Right ventricle myocardium superior (tissue), 1 donor: ENCODE results near the gene LSM8. TPM values are rescaled to one million over a fixed set of nuclear protein-coding genes. Genes with fewer than 3 reads are reported as not detected.

ENCODE experiments used
- total RNA-seq: library from RNA; stranded (reverse); fragmentation: NEBNext Ultra II Directional; extraction: Animal tissue kit (Norgen Biotek cat#: 25700); gene quantifications from one replicate; pipeline ENCODE4 v1.2.1, GENCODE V29; 2021
- donor health status: DM: no; HTN: yes; CAD: no; lungs with severe emphysema.

LSM8 gene
- total RNA-seq, 1 donor from 2014 or later: 19.5 TPM

Other genes with a start within 250 kb of the LSM8 start
- gene ANKRD7, start 40.5 kb downstream of the LSM8 start, total RNA-seq: 0.81 TPM